ENCODE data around the gene EIF3I. TPM values are rescaled to one million over a fixed set of nuclear protein-coding genes. Genes with fewer than 3 reads are reported as not detected.
A peak's percentile ranks its signal among the peaks of the same experiment; 100 is the strongest.
"Not testable (repeated sequence)": the region's sequence is repeated elsewhere in the genome, so short reads cannot be mapped to it uniquely, and the experiment has no call there.

EIF3I gene
- total RNA-seq, 1 donor from 2014 or later = 626 TPM

DNA sequence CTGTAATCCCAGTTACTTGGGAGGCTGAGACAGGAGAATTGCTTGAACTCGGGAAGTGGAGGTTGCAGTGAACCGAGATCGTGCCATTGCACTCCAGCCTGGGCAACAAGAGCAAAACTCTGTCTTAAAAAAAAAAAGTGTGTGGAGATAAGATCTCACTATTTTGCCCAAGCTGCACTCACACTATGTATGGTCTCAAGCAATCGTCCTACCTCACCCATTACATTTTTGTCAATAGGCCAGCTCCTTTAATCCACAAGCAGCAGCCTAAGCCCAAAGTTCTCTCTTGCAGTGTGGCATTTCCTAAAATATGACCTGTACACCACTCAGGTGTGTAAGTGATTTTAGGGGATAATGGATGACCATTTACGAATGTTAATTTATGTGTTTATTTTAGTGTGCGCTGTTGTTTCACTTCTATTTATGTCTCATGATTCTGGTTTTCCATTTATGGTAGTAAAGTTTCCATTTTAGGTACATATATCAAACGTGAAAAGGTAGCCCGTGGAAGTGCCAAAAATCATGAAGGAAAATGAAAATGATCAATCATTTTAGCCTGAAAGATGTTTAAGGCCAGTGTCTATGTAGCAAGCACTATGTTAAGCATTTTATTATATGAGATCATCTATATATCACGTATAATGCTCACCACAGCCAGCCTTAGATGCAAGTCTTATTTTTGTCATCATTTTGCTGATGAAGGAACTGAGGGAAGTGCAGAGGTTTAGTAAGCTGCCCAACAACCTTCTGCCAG is 34.4 kb downstream of the EIF3I start:
- DNase-seq (ENCODE audit: low read depth) = no peak

DNA sequence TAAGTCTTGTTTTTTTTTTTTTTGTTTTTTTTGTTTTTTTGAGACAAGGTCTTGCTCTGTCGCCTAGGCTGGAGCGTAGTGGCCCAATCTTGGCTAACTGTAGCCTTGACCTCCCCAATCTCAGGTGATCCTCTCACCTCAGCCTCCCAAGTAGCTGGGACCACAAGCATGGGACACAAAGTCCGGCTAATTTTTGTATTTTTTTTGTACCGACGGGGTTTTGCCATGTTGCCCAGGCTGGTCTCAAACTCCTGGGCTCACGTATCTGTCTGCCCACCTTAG is 35.0 kb downstream of the EIF3I start:
- Histone ChIP-seq H3K27me3 (ENCODE audit: control insufficient read depth, insufficient read depth, low read length) (no peaks in the 10 kb centered on the region), H3K36me3 (ENCODE audit: control insufficient read depth, insufficient read depth, low read length) (no peaks in the 10 kb centered on the region), H3K4me3 (ENCODE audit: low read depth, low read length) (no peak overlapping the region)
- FAIRE-seq (no peak), DNase-seq (ENCODE audit: low read depth) (no peak)
- TF ChIP-seq, protein P1, sequence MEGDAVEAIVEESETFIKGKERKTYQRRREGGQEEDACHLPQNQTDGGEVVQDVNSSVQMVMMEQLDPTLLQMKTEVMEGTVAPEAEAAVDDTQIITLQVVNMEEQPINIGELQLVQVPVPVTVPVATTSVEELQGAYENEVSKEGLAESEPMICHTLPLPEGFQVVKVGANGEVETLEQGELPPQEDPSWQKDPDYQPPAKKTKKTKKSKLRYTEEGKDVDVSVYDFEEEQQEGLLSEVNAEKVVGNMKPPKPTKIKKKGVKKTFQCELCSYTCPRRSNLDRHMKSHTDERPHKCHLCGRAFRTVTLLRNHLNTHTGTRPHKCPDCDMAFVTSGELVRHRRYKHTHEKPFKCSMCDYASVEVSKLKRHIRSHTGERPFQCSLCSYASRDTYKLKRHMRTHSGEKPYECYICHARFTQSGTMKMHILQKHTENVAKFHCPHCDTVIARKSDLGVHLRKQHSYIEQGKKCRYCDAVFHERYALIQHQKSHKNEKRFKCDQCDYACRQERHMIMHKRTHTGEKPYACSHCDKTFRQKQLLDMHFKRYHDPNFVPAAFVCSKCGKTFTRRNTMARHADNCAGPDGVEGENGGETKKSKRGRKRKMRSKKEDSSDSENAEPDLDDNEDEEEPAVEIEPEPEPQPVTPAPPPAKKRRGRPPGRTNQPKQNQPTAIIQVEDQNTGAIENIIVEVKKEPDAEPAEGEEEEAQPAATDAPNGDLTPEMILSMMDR (IDR thresholded peaks at IDR 0.05; ENCODE audit: insufficient read depth, low read length, severe bottlenecking) = no peak

More for the DNA sequence above, 34.4 kb downstream of the EIF3I start:
- no peak for FAIRE-seq
- no peaks in the 10 kb centered on the region for H3K27me3 ChIP-seq (ENCODE audit: control insufficient read depth, insufficient read depth, low read length)
- TF ChIP-seq, protein P1 (IDR thresholded peaks at IDR 0.05; ENCODE audit: insufficient read depth, low read length, severe bottlenecking) = no peak
- H3K36me3 ChIP-seq (ENCODE audit: control insufficient read depth, insufficient read depth, low read length) = no peaks in the 10 kb centered on the region
- no peak overlapping the region for H3K4me3 ChIP-seq (ENCODE audit: low read depth, low read length)

DNA sequence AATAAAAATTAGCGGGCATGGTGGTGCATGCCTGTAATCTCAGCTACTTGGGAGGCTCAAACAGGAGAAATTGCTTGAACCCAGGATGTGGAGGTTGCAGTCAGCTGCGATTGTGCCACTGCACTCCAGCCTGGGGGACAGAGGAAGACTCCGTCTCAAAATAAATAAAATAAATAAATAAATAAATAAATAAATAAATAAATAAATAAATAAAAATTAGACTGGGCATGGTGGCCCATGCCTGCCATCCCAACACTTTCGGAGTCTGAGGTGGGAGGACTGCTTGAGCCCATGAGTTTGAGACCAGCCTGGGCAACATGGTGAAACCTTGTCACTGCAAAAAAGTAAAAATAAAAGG is 41.0 kb downstream of the EIF3I start:
- H3K4me3 ChIP-seq (ENCODE audit: low read depth, low read length); FAIRE-seq; DNase-seq (ENCODE audit: low read depth); H3K27me3 ChIP-seq (ENCODE audit: control insufficient read depth, insufficient read depth, low read length); H3K36me3 ChIP-seq (ENCODE audit: control insufficient read depth, insufficient read depth, low read length): not testable (repeated sequence)

DNA sequence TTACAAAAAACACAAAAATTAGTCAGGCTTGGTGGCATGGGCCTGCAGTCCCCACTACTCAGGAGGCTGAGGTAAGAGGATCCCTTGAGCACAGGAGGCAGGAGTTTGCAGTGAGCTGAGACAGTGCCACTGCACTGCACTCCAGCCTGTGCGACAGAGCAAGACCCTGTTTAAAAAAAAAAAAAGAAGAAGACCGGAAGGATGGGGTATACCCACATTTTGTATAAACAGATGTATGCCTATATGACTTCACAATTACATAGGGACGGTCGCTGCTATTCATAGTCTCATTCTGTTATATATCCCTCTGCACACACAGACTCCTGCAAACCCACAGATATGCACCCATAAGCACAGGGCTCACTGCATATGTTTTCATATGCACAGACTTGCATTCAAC is 41.5 kb downstream of the EIF3I start:
- no peak for FAIRE-seq
- H3K27me3 ChIP-seq (ENCODE audit: control insufficient read depth, insufficient read depth, low read length) = no peaks in the 10 kb centered on the region
- TF ChIP-seq, protein P1 (IDR thresholded peaks at IDR 0.05; ENCODE audit: insufficient read depth, low read length, severe bottlenecking) = no peak
- H3K36me3 ChIP-seq (ENCODE audit: control insufficient read depth, insufficient read depth, low read length) = no peaks in the 10 kb centered on the region
- H3K4me3 ChIP-seq (ENCODE audit: low read depth, low read length) = no peak overlapping the region
- no peak for DNase-seq (ENCODE audit: low read depth)

DNA sequence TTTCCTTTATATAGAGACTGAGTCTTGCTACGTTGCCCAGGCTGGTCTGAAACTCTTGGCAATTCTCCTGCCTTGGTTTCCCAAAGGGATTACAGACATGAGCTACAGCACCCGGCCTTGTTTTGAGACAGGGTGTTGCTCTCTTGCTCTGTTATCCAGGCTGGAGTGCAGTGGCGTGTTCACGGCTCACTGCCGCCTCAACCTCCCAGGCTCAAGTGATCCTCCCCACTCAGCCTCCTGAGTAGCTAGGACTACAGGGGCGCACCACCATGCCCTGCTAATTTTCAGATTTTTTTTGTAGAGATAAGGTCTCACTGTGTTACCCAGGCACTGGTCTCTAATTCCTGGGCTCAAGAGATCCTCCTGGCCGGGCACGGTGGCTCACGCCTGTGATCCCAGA is 43.6 kb downstream of the EIF3I start:
- FAIRE-seq = no peak

DNA sequence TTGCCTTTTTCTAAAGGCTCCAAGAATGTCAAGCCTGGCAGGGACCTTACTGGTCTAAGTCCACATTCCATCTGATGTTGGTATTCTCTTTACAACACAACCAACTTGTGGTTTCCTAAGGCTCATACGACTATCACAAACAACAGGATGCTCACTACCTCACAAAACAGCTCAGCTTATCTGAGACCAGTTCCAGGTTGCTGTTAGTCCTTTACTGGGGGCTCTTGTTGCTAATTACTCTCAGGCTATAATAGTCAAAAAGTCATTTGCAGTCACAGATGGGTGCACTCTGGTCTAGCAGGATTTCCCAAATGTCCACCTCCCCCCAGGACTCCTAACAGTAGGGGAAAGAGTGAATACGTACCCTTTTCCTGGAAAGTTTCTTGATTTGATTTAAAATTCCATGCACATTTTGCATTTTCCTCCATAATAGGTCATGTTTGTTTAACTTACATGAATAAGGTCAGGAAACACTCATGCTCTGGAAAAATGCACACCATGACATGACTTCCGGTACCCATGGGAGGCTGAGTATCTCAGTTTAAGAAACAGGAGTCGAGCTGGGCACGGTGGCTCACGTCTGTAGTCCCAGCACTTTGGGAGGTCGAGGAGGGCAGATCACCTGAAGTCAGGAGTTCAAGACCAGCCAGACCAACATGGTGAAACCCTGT is 44.8 kb downstream of the EIF3I start:
- DNase-seq (ENCODE audit: low read depth) (peak; percentile 29), FAIRE-seq (no peak)
- Histone ChIP-seq H3K27me3 (ENCODE audit: control insufficient read depth, insufficient read depth, low read length) (no peaks in the 10 kb centered on the region), H3K36me3 (ENCODE audit: control insufficient read depth, insufficient read depth, low read length) (no peaks in the 10 kb centered on the region), H3K4me3 (ENCODE audit: low read depth, low read length) (no peak overlapping the region)
- TF ChIP-seq, protein P1 (IDR thresholded peaks at IDR 0.05; ENCODE audit: insufficient read depth, low read length, severe bottlenecking) = no peak

More for the DNA sequence above, 43.6 kb downstream of the EIF3I start:
- TF ChIP-seq, protein P1 (IDR thresholded peaks at IDR 0.05; ENCODE audit: insufficient read depth, low read length, severe bottlenecking) = no peak
- H3K36me3 ChIP-seq (ENCODE audit: control insufficient read depth, insufficient read depth, low read length) = no peaks in the 10 kb centered on the region
- H3K27me3 ChIP-seq (ENCODE audit: control insufficient read depth, insufficient read depth, low read length) = no peaks in the 10 kb centered on the region
- no peak for DNase-seq (ENCODE audit: low read depth)
- no peak overlapping the region for H3K4me3 ChIP-seq (ENCODE audit: low read depth, low read length)
